ENCODE results near the gene PGS1. TPM values are rescaled to one million over a fixed set of nuclear protein-coding genes. Genes with fewer than 3 reads are reported as not detected.
A peak's percentile ranks its signal among the peaks of the same experiment; 100 is the strongest.

PGS1 gene
- total RNA-seq, 1 experiment from 2014 or later: 42.5 TPM

DNA sequence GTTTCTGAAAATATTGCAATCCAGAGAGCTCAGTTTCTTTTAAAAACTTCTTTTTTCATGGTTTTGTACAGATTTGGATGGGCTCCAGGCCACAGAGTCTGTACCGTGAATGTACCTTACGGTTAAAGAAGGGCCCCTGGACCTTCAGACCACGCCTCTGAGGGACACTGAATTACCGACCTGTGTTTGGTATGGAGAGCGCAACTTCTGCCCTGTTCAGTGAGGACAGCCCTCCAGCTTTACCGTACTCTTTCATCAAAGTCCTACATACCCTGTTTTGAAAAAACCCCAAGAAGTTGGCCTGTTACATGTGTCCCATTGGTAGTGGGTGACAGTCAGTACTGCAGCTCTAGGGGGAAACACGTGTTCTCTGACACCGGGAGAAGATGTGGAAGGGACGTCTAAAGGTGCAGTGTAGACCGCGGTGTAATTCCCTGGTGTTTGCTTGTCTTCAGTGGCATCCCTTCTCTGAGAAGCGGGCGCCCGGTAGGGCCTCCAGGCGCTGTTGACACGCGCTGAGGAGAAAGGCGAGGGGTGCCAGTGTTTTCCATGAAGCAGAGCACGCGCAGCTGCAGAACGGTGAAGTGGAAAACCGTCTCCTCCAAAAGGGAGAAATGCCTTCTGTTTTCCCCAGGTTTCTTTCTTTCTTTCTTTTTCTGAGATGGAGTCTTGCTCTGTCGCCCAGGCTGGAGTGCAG is 6.2 kb downstream of the PGS1 start:
- H3K4me1 ChIP-seq (ENCODE audit: insufficient read depth, low read length, poor library complexity, severe bottlenecking): peaks cover 43% of the 10 kb centered on the region
- no peak for DNase-seq (ENCODE audit: low spot score)
- H3K4me3 ChIP-seq (ENCODE audit: low read depth, low read length, poor library complexity, severe bottlenecking): no peak overlapping the region
- BruUV-seq (replicated peaks): no TSS peak
- POLR2A ChIA-PET (ENCODE audit: low non-redundant PET): no interaction called here
- H3K27ac ChIP-seq (ENCODE audit: low read depth, low read length, poor library complexity, severe bottlenecking): peak overlapping the region; percentile 51
- TF ChIP-seq, protein P1, sequence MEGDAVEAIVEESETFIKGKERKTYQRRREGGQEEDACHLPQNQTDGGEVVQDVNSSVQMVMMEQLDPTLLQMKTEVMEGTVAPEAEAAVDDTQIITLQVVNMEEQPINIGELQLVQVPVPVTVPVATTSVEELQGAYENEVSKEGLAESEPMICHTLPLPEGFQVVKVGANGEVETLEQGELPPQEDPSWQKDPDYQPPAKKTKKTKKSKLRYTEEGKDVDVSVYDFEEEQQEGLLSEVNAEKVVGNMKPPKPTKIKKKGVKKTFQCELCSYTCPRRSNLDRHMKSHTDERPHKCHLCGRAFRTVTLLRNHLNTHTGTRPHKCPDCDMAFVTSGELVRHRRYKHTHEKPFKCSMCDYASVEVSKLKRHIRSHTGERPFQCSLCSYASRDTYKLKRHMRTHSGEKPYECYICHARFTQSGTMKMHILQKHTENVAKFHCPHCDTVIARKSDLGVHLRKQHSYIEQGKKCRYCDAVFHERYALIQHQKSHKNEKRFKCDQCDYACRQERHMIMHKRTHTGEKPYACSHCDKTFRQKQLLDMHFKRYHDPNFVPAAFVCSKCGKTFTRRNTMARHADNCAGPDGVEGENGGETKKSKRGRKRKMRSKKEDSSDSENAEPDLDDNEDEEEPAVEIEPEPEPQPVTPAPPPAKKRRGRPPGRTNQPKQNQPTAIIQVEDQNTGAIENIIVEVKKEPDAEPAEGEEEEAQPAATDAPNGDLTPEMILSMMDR (conservative IDR thresholded peaks at IDR 0.05; ENCODE audit: low read depth, low read length): no peak
- no peak for TF ChIP-seq EZH2 (IDR thresholded peaks at IDR 0.05; ENCODE audit: borderline replicate concordance, low read depth, low read length, poor library complexity, severe bottlenecking)
- H3K27me3 ChIP-seq (replicated peaks; ENCODE audit: insufficient read depth, low read depth, low read length, poor library complexity): no peaks in the 10 kb centered on the region
- CTCF ChIA-PET: no interaction called here
- H3K9me3 ChIP-seq (ENCODE audit: low read depth, low read length, poor library complexity, severe bottlenecking): no peaks in the 10 kb centered on the region
- intact Hi-C loops (cut with micrococcal nuclease; ENCODE audit: unreplicated experiment): no loop called here
- H3K36me3 ChIP-seq (ENCODE audit: insufficient read depth, low read length, poor library complexity, severe bottlenecking): no peaks in the 10 kb centered on the region

DNA sequence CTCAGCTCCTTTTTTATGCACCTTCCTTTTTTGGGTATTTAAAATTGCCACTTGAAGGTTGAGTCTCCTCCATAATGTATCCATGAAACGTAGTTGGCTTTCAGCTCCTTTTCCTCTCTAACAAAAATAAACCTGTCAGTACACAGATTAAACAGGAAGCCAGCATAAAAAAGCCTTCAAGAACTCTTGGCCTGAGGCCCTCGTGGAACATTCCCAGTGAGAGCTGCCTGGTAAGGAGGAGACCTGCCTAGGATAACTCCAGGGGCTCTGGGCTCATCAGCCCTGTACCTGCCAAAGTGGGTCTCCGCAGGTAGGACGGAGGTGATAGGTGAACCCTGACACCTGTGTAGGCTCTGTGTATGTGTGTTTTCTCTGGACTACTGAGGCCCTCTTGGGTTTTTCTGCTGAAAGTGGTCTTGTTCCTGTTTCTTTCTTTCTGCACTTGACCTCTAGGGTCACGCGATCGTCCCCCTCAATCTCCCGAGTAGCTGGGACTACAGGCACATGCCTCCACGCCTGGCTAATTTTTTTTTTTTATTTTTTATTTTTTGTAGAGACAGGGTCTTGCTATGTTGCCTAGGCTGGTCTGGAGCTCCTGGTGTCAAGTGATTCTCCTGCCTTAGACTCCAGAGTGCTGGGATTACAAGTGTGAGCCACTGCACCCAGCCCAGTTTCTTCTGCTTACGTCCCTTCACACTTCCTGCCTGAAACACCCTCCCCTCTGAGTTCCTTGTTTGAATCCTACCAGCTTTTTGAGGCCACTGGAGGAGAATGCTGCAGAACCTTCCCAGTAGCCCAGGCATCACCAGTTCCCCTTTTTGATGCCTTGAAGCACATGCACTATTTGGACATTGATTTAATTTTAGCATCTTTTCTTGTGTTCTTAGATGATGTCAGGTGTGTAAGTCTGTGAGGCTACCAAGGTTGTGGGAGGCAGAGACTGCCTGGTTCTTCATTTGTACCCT is 9.8 kb downstream of the PGS1 start:
- peaks cover under 1% of the 10 kb centered on the region for H3K36me3 ChIP-seq (ENCODE audit: insufficient read depth, low read length, poor library complexity, severe bottlenecking)
- H3K4me3 ChIP-seq (ENCODE audit: low read depth, low read length, poor library complexity, severe bottlenecking): no peak overlapping the region
- no peak overlapping the region for H3K27ac ChIP-seq (ENCODE audit: low read depth, low read length, poor library complexity, severe bottlenecking)
- H3K27me3 ChIP-seq (replicated peaks; ENCODE audit: insufficient read depth, low read depth, low read length, poor library complexity): no peaks in the 10 kb centered on the region
- intact Hi-C loops (cut with micrococcal nuclease; ENCODE audit: unreplicated experiment): no loop called here
- ChIA-PET POLR2A (ENCODE audit: low non-redundant PET) (no interaction called here), CTCF (no interaction called here)
- no peaks in the 10 kb centered on the region for H3K9me3 ChIP-seq (ENCODE audit: low read depth, low read length, poor library complexity, severe bottlenecking)
- BruUV-seq (replicated peaks): no TSS peak
- TF ChIP-seq, protein P1 (conservative IDR thresholded peaks at IDR 0.05; ENCODE audit: low read depth, low read length): no peak
- TF ChIP-seq EZH2 (IDR thresholded peaks at IDR 0.05; ENCODE audit: borderline replicate concordance, low read depth, low read length, poor library complexity, severe bottlenecking): no peak
- no peak for DNase-seq (ENCODE audit: low spot score)
- peaks cover 18% of the 10 kb centered on the region for H3K4me1 ChIP-seq (ENCODE audit: insufficient read depth, low read length, poor library complexity, severe bottlenecking)

DNA sequence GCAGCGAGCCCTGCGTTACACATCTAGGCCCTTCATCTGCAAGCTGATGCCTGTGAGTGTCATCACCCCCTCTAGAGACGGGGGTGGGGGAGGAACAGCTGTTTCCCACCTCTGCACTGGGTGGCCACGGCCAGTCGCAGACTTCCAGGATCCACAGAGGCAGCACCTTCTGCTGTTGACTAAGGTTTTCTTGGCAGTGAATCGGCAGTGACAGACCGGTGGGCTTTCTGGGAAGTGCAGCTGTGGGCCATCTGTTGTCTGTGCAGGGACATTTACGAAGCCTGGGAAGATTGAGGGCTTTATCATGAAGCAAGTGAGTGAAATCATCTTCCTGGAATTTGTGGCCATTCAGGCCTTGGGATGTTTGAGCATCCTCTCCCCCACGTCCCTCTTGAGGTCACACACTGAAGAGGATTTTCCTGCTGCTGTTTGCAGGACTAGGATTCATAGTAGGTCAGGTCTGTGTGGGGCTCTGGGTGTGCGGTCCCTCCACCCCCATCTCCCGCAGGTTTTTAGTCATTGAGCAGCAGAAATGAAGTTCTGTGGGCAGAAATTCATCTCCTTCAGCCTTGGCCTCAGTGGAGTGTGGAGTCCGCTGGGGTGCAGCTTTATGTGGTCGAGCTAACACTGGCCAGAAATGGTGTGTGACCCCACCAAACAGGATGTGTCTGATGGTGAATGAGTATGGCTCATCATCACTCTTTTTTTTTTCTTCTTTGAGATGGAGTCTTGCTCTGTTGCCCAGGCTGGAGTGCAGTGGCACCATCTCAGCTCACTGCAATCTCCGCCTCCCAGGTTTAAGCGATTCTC is 12.0 kb downstream of the PGS1 start:
- Histone ChIP-seq H3K27ac (ENCODE audit: low read depth, low read length, poor library complexity, severe bottlenecking) (no peak overlapping the region), H3K36me3 (ENCODE audit: insufficient read depth, low read length, poor library complexity, severe bottlenecking) (peaks cover 6% of the 10 kb centered on the region), H3K9me3 (ENCODE audit: low read depth, low read length, poor library complexity, severe bottlenecking) (no peaks in the 10 kb centered on the region), H3K4me1 (ENCODE audit: insufficient read depth, low read length, poor library complexity, severe bottlenecking) (peaks cover 6% of the 10 kb centered on the region), H3K27me3 (replicated peaks; ENCODE audit: insufficient read depth, low read depth, low read length, poor library complexity) (no peaks in the 10 kb centered on the region), H3K4me3 (ENCODE audit: low read depth, low read length, poor library complexity, severe bottlenecking) (no peak overlapping the region)
- ChIA-PET POLR2A (ENCODE audit: low non-redundant PET) (no interaction called here), CTCF (no interaction called here)
- intact Hi-C loops (cut with micrococcal nuclease; ENCODE audit: unreplicated experiment): no loop called here
- BruUV-seq (replicated peaks): no TSS peak
- no peak for TF ChIP-seq EZH2 (IDR thresholded peaks at IDR 0.05; ENCODE audit: borderline replicate concordance, low read depth, low read length, poor library complexity, severe bottlenecking)
- TF ChIP-seq, protein P1 (conservative IDR thresholded peaks at IDR 0.05; ENCODE audit: low read depth, low read length): peak; percentile 28; the same call in 1 of the 2 replicates
- peak; percentile 49 for DNase-seq (ENCODE audit: low spot score)
